Endothelial cell of umbilical vein (primary cell): Measurements from ENCODE around the gene FJX1.

Source experiments
- CTCF ChIP-seq, 2 donors: IDR thresholded peaks; 1 replicate in 1 of 2; 2 replicates in 1 of 2; pipeline ENCODE4 v1.5.1; 2011; ENCODE audit warnings: low read length in 2 of 2, mild to moderate bottlenecking in 2 of 2, moderate library complexity in 2 of 2, control low read depth in 1 of 2, inconsistent platforms in 1 of 2, low read depth in 1 of 2; ENCODE audit not compliant: insufficient read depth in 1 of 2; ENCODE audit errors: extremely low read depth in 1 of 2
- EZH2 ChIP-seq: IDR thresholded peaks from 2 replicates; pipeline ENCODE4 v1.6.1; 2012; ENCODE audit warnings: borderline replicate concordance, low read depth, mild to moderate bottlenecking, moderate library complexity, low read length, inconsistent platforms; ENCODE audit not compliant: severe bottlenecking
- GATA2 ChIP-seq: IDR thresholded peaks from 2 replicates; pipeline ENCODE4 v1.7.0; 2011; ENCODE audit warnings: low read depth, mild to moderate bottlenecking, moderate library complexity, mixed read lengths, low read length; ENCODE audit not compliant: insufficient read length, insufficient read depth
- JUN ChIP-seq: IDR thresholded peaks from 2 replicates; pipeline ENCODE4 v1.6.1; 2011; ENCODE audit warnings: borderline replicate concordance, low read depth; ENCODE audit not compliant: insufficient read length, insufficient read depth
- MYC ChIP-seq: IDR thresholded peaks from one replicate; pipeline ENCODE4 v1.6.1; 2011; ENCODE audit warnings: mild to moderate bottlenecking, low read depth, low read length
- POLR2A ChIP-seq: IDR thresholded peaks from 2 replicates; pipeline ENCODE4 v1.6.1; 2012; ENCODE audit warnings: low read depth, mild to moderate bottlenecking, control low read depth, low read length
- POLR2AphosphoS5 ChIP-seq: IDR thresholded peaks from 2 replicates; pipeline ENCODE4 v1.6.1; 2012; ENCODE audit warnings: low read depth, mild to moderate bottlenecking, control low read depth, low read length, moderate library complexity; ENCODE audit not compliant: insufficient read depth

- TF ChIP-seq POLR2A: no peak
- TF ChIP-seq JUN: no peak
- TF ChIP-seq EZH2: no peak
- no peak for TF ChIP-seq POLR2AphosphoS5
- no peak for TF ChIP-seq CTCF (IDR thresholded peaks at IDR 0.05; ENCODE audit: extremely low read depth in 1 of 2, insufficient read depth in 1 of 2, low read depth in 1 of 2, low read length in 2 of 2)
- TF ChIP-seq MYC: no peak
- no peak for TF ChIP-seq GATA2
Observed at GRCh38 chr11:35654711-35655110, 36.5 kb downstream of the FJX1 start.
